Ovary (tissue), 9 donors: Measurements from ENCODE around the gene TEX29. TPM values are rescaled to one million over a fixed set of nuclear protein-coding genes. Genes with fewer than 3 reads are reported as not detected.

Experiments used
- DNase-seq, 5 donors: peaks; one replicate each; pipeline ENCODE4 v3.0.0-alpha.2; 2019 to 2020
- H3K27ac ChIP-seq, 2 donors: fragments of 200-600 bp; one replicate each; pipeline versions ENCODE4 v1.5.1 to v1.8.0; 2019 to 2022
- H3K27me3 ChIP-seq: fragments of 200-600 bp; one replicate; pipeline ENCODE4 v1.8.0; 2022
- H3K36me3 ChIP-seq: fragments of 200-600 bp; sonication (generic); one replicate; pipeline ENCODE4 v1.5.1; 2019
- H3K4me1 ChIP-seq: one replicate; pipeline ENCODE4 v1.8.1; 2013; ENCODE audit warnings: mild to moderate bottlenecking, moderate library complexity; ENCODE audit not compliant: insufficient read depth
- H3K4me3 ChIP-seq: fragments of 200-600 bp; sonication (generic); one replicate; pipeline ENCODE4 v1.5.1; 2017
- H3K9me3 ChIP-seq, 2 donors: fragments of 200-600 bp in 1 of 2; sonication (generic) in 1 of 2; one replicate each; pipeline versions ENCODE4 v1.5.1 to v1.8.1; 2013 to 2019; ENCODE audit warnings: mild to moderate bottlenecking in 1 of 2, moderate library complexity in 1 of 2
- CTCF ChIP-seq, 3 donors: fragments of 450-650 bp in 2 of 3; fragments of 200-600 bp in 1 of 3; IDR thresholded peaks; one replicate each; pipeline versions ENCODE4 v1.5.1 to v1.8.0; 2016 to 2022; ENCODE audit warnings: antibody characterized with exemption in 3 of 3, mild to moderate bottlenecking in 1 of 3
- EP300 ChIP-seq: sonication (generic); formaldehyde crosslinking; IDR thresholded peaks from one replicate; pipeline ENCODE4 v1.6.1; 2017; ENCODE audit warnings: antibody characterized with exemption
- POLR2A ChIP-seq: fragments of 450-650 bp; IDR thresholded peaks from one replicate; pipeline ENCODE4 v1.6.1; 2017; ENCODE audit warnings: antibody characterized with exemption, mild to moderate bottlenecking, moderate library complexity
- WGBS, 3 donors: extraction: QIAGEN DNeasy Blood & Tissue Kit in 1 of 3; methylation state at CpG; one replicate each; pipeline versions ENCODE4 v1.1.5 to v1.1.7; 2013 to 2017; 5-methylcytosine and 5-hydroxymethylcytosine counted together
- intact Hi-C, 4 donors: fragments of 100-400 bp; cut with DNase I; formaldehyde crosslinking; loops; one replicate each; pipeline versions ENCODE4 v1.11.0 to v1.15.1; 2022 to 2023
- polyA plus RNA-seq, 2 donors: library from polyadenylated mRNA; stranded (reverse); fragments of 200-250 nt in 1 of 2; fragments of 350-450 nt in 1 of 2; fragmentation: Illumina TruSeq in 1 of 2; extraction: RNeasy Lipid Tissue Mini Kit (QIAGEN cat#74804) in 1 of 2; gene quantifications; one replicate each; pipeline ENCODE4 v1.2.3, GENCODE V29; 2013 to 2014
- total RNA-seq, 7 donors: library from RNA; depleted of rRNA in 2 of 7; stranded (reverse); fragments of >200 nt in 2 of 7; fragmentation: NEBNext Ultra II Directional in 3 of 7; extraction: Animal tissue kit (Norgen Biotek cat#: 25700) in 3 of 7; gene quantifications; one replicate each; pipeline versions ENCODE4 v1.1.0 to v1.2.4, GENCODE V29; 2016 to 2023
- donor health status: DM: no; HTN: no; CAD: no; lungs with moderate emphysema.
- donor health status: DM: no; HTN: no; CAD: no.
- donor health status: Bipolar disorder and iron deficiency.
- donor health status: DM: yes; HTN: yes; CAD: no.
- donor health status: DM: no; HTN: no; CAD: no.
- donor health status: DM: yes; HTN: yes; CAD: no.

TEX29 gene
- total and polyA plus RNA-seq, 9 donors = 0.25 to 0.35 TPM; not detected in 7

- H3K4me1 ChIP-seq = no peaks in the 10 kb centered on the region
- no peak for DNase-seq
- no peaks in the 10 kb centered on the region for H3K36me3 ChIP-seq
- 94 to 97% (median 96%) methylated on average over 20 of the region's 20 CpGs for WGBS, 3 donors
- intact Hi-C loops = no loop called here
- H3K9me3 ChIP-seq = no peaks in the 10 kb centered on the region
- no peaks in the 10 kb centered on the region for H3K27me3 ChIP-seq
- H3K4me3 ChIP-seq = no peak overlapping the region
- no peak overlapping the region for H3K27ac ChIP-seq
- TF ChIP-seq POLR2A (no peak), EP300 (no peak), CTCF (IDR thresholded peaks at IDR 0.05) (no peak)
These were observed 15.7 kb upstream of the TEX29 start for GRCh38 chr13:111304603-111305289.

- peak in 1 of 5 donors; percentile 8 for DNase-seq
- Histone ChIP-seq H3K27ac (no peak overlapping the region), H3K36me3 (no peaks in the 10 kb centered on the region), H3K27me3 (no peaks in the 10 kb centered on the region), H3K4me3 (no peak overlapping the region), H3K4me1 (no peaks in the 10 kb centered on the region), H3K9me3 (peaks cover 0 to 4% of the 10 kb centered on the region in 2 donors)
- TF ChIP-seq POLR2A (no peak), CTCF (IDR thresholded peaks at IDR 0.05) (no peak), EP300 (no peak)
- intact Hi-C loops = no loop called here
- WGBS, 3 donors = 93 to 98% (median 96%) methylated on average over 17 of the region's 17 CpGs
These were observed 7.4 kb upstream of the TEX29 start for GRCh38 chr13:111312944-111313590.

DNA sequence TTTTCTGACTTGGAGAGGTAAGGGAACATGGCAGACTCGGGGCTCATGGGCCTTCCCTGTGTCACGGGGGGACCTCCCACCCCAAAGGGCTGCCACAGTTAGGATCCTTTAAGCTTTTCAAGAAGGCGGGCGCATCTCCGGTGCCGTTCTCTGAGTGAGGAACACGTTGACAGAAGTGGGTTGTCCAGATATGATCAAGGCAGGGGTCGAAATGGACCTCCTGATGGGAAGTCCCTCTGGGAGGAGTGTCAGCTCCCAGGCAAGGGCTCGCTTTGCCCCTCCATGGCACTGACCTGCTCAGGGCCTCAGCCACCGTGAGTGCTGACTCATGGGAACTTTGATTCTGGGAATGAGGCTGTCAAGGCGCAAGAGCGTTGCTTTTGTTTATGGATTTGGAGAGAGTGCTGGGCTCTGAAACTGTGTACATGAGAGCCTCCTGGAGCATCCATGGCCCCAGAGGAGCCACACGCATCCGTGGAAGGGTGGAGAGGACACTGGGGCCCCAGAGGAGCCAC, 6.5 kb upstream of the TEX29 start:
- Histone ChIP-seq H3K9me3 (peaks cover 0 to 4% of the 10 kb centered on the region in 2 donors), H3K4me1 (no peaks in the 10 kb centered on the region), H3K27me3 (no peaks in the 10 kb centered on the region), H3K27ac (no peak overlapping the region), H3K4me3 (no peak overlapping the region), H3K36me3 (no peaks in the 10 kb centered on the region)
- no peak for TF ChIP-seq EP300
- TF ChIP-seq POLR2A = no peak
- TF ChIP-seq CTCF (IDR thresholded peaks at IDR 0.05) = no peak
- intact Hi-C loops = no loop called here
- WGBS, 3 donors = 82 to 93% (median 86%) methylated on average over 14 of the region's 14 CpGs
- DNase-seq = peak in 1 of 5 donors; percentile 6

DNA sequence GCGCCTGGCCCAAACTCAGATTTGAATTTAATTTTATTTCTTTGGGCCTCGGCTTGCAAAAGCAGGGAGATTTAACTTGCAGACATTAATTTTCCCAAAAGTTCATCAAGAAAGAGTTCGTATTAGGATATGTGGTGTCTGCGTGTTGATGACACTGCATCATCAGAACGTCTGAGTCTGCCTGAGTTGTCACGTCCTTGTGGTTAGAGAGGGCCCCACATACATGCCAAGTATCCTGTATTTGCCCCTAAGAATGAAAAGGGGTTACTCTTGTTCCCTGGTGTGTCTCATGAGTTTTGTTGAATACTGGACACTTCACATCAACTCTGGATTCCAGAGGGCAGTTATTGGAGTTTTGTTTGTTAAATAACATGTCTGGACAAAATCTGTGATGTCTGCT, 5.6 kb upstream of the TEX29 start:
- DNase-seq = no peak
- Histone ChIP-seq H3K4me3 (no peak overlapping the region), H3K27me3 (no peaks in the 10 kb centered on the region), H3K9me3 (peaks cover 0 to 4% of the 10 kb centered on the region in 2 donors), H3K4me1 (no peaks in the 10 kb centered on the region), H3K27ac (no peak overlapping the region), H3K36me3 (no peaks in the 10 kb centered on the region)
- intact Hi-C loops = no loop called here
- 76 to 83% (median 80%) methylated on average over 6 of the region's 6 CpGs for WGBS, 3 donors
- TF ChIP-seq CTCF (IDR thresholded peaks at IDR 0.05) (no peak), POLR2A (no peak)
